Measurements from ENCODE around the gene LRIT2.

The LRIT2 gene, protein sequence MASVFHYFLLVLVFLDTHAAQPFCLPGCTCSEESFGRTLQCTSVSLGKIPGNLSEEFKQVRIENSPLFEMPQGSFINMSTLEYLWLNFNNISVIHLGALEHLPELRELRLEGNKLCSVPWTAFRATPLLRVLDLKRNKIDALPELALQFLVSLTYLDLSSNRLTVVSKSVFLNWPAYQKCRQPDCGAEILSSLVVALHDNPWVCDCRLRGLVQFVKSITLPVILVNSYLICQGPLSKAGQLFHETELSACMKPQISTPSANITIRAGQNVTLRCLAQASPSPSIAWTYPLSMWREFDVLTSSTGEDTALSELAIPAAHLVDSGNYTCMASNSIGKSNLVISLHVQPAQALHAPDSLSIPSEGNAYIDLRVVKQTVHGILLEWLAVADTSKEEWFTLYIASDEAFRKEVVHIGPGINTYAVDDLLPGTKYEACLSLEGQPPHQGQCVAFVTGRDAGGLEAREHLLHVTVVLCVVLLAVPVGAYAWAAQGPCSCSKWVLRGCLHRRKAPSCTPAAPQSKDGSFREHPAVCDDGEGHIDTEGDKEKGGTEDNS

GRCh38 chr10:84225427-84226173, at the start of gene LRIT2:
Gene LRIT2 (minus strand): TSS chr10:84225544. CDS start chr10:84225520, 24 bp downstream.
- no peak for DNase-seq

- DNase-seq, result no peak
Measured at GRCh38 chr10:84270708-84271107, 45.4 kb upstream of the LRIT2 start.

- DNase-seq, result no peak
Measured at GRCh38 chr10:84269773-84270172, 44.4 kb upstream of the LRIT2 start.

DNA sequence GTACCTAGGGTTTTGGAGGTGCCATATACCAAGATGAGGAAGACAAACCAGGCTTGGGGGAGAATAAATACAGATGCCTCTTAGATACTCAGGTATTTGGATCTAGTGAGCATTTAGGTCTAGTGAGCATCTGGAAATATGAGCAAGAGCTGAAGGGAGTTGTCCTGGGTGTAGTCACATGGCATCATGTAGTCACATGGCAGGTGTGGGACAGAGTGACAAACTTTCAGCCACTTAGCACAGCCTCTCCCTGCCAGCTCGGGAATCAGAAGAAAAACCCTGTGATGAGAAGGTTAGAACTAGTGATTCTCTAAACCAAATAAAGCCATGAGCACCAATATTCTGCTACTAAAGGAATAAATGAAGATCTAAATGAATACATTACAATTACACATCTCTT, 43.8 kb upstream of the LRIT2 start:
- DNase-seq, result no peak

DNA sequence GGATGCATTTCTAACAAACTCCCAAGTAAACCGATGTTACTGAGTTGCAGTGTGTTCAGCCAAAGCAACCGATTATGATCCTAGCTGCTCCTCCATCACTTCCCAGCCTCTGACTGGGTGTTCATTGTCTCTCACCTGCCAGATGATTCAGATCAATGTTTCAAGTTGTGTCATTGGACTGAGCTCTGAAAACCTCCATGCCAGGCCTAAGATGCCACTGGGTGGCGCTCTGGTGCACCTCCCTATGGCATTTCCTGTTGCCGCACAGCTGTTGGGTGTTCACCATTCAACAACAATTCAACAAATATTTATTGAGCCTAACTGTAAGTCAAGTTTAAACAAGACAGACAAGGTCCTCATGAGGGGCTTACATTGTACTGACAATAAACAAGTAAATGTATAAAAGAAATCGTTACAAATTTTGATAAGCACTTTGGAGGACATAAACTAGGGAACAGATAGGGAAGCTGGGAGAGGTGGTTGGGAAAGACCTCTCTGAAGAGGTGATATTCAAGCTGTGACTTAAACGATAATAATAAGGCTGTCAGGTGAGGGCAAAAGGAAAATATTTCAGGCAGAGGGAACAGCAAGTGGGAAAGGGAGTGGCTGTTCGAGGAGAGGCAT, 42.3 kb upstream of the LRIT2 start:
- DNase-seq, result peak; percentile 74

DNA sequence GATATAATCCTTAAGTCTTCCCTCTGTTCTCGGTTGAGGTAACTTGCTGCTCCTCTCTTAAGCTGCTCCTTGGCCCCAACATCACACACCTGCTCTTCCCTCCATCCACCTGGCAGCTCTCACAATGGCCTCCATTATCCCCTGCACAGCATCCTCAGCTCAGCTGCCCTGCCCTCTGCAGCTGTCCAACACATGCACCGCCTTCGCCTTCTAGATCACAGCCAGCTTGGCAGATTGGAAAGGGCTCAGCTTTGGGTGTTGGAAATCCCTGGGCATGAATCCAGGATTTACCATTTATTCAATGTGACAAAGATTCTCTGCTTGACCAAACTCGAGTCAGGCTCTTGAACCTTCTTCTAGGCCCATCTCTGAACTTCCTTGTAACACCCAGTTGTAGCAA, 40.1 kb upstream of the LRIT2 start:
- DNase-seq, result no peak

DNA sequence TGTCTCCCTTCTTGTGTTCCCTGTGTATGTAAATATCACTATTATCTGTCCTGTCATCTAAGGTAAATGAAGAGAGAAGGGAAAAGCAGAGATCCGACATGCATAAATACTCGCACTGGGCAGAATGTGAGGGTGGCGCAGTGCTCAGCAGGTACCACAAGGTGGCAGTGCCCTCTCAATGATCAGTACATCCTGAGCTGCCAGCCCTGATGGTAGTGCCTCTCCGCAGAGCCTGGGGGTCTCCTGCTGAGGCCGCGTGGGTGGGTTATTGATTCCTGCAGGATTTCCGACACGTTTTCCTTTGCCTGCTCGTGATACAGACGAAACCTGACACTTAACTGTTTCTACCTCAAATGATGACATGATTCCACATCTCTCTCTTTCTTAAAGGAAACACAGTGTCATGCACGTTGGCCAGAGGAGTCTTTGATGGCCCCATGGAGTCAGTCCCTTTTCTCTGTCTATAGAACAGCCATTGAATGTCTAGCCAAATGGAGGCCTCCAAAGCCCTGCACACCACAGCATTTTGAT, 39.3 kb upstream of the LRIT2 start:
- peak; percentile 77 for DNase-seq

- no peak for DNase-seq
Measured at GRCh38 chr10:84263716-84264115, 38.4 kb upstream of the LRIT2 start.

- DNase-seq, result no peak
Measured at GRCh38 chr10:84262190-84262956, 37.0 kb upstream of the LRIT2 start.

DNA sequence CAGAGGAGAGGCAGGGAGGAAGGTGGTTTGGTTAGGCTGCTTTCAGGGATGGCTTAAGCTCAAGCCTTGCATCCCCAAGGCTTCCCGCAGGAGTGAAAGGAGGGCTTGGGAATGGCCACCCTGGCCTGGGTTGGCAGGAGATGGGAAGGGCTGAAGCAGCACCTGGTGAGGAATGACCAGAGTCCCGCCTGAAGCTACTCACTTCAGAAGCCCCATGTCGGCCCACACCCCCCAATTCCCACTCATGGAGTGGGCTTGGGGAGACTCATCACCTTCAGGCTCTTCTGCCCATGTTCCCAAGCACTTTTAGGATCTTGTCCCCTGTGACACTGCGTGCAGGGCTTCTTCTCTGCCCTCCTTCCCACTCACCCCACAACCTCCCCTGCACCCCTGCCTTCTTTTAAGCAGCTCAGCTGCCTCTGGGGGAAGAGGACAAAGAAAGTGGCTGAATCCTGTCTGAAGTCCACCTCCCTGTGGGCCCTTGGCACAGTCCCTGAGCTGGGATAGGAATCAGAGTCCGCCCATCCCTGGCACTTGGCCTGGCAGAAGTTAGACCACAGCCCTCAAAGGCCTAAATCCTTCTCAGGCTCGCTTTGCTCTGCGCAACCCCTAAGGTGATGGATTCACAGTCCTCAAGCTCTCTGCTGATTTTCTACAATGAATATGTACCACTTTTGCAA, 36.0 kb upstream of the LRIT2 start:
- no peak for DNase-seq

DNA sequence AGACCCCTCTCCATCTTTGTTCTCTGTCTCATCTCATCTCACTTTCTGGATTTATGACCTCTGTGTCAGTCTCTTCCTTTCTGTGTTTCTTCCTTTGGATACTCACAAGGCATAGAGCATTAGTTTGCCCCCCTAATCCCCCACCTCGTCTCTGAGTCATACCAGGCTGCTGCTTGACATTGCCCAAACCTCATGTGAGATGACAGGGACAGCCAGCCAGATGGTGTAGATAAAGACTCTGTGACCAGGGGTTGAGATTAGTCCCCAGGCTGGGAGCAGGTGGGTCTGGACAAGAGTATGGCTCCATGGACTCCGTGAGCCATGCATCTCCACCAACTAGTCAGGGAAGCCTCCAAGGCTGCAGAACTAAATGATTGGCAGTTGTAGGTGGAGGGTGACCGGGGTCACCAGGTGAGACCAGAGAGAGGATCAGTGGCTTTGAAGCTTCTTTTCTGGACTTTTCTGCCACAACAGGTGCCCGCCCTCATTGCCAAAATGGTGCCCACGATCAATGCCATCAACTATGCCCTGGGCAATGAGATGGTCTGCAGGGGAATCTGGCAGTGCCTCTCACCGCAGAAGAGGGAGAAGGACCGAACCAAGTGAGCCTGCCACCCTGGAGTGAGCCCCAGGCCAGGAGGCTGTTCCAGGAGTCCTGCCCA, 32.8 kb upstream of the LRIT2 start:
- DNase-seq, result no peak

- DNase-seq, result no peak
Measured at GRCh38 chr10:84257343-84258020, 32.1 kb upstream of the LRIT2 start.

DNA sequence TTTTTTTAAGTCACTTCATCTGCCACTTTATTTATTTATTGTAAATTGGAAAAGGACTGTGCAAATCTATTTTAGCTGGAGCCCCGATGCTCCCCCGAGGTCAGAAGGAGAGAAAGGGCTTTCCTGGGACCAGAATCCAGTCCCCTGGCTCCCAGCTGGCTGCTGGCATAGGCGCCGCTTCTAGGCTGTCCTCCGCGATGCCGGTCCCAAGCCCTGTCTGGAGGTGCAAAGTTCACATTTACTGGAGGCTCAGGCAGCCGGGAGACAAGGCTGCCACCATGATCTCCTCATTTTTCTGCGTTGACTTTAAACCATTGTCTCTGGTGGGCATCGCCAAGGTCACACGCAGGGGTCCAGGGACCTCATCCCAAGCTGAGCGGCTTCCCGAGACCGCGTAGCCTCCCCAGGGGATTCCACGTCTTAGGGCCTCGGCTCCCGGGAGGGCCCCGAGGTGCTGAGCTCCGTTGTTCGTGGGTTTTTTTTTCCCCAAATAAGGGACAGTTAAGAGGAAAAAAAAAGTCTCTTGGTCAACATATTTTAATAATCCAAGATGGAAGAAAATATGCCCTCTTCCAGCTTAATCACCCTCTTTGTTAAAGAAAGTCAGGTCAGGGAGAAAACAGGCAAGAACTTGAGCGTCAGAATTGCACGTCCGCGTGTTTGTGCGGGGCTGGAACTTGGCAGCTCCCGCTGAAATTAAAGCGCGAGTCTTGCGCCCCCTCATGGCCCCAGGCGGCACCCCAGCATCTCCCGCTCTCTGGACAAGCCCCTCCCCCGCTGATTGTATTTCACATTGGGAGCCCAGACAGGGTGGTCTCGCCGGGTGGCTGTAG, 31.4 kb upstream of the LRIT2 start:
- peak; percentile 49 for DNase-seq

GRCh38 chr10:84254552-84255478, 29.5 kb upstream of the LRIT2 start:
- no peak for DNase-seq

DNA sequence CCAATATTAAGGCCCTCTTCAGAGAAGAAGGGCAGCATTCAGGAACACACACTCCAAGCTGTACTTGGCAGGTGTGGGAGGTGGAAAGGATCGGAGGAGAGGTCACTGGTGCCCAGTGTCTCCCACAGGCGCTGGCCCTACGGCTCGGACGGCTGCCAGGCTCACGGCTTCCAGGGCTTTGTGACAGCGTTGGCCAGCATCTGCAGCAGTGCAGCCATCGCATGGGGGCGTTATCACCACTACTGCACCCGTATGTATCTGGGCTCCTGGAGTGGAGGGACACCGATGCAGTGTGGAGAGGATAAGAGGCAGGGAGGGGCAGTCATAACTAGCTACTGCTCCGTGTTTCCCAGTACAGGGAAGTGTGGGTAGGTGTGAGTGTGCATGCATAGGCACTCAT, 23.4 kb upstream of the LRIT2 start:
- DNase-seq, result no peak

DNA sequence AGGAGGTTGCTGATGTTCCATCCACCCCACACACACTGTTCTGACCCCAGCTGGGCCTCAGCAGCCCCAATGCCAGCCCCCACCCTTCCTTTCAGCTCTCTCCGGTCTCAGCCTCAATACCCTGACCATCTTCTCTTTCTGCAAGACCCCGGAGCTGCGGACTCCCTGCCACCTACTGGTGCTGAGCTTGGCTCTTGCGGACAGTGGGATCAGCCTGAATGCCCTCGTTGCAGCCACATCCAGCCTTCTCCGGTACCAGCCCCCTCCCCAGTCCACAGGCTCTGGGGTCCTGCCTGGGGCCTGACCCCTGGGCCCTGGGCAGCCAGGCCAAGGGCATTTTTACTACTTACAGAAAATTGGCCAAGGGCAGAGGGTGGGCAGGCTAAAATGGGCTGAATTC, 22.2 kb upstream of the LRIT2 start:
- no peak for DNase-seq

DNA sequence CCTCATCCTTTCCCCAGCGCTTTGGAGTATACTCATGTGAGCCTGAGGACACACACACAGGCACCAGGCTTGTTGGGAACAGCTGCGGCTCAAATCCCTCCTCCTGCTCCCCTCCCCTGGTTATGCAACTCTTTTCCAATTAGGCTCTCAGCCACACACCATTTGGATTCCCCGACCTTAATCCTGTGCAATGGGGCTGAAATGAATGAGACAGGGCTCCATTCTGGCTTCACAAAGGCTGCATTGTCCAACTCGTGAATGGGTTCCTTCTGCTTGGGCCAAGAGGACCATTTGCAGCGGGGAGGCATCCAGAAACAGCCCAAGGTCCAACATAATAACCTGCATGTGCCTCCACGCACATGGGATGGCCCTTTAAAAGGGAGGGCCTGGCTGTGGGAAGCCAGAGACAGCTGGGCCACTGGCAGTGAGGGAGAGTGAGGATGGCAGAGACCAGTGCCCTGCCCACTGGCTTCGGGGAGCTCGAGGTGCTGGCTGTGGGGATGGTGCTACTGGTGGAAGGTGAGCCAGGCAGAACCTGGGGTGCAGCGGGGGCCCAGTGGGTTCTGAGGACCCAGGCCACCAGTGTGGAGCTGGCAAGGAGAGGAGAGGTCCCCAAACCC, 19.4 kb upstream of the LRIT2 start, which contains the start of gene RGR:
RGR (plus strand) TSS at position 403 of the 620 bp plus-strand sequence; CDS start at position 441, 38 bp downstream.
- no peak for DNase-seq

DNA sequence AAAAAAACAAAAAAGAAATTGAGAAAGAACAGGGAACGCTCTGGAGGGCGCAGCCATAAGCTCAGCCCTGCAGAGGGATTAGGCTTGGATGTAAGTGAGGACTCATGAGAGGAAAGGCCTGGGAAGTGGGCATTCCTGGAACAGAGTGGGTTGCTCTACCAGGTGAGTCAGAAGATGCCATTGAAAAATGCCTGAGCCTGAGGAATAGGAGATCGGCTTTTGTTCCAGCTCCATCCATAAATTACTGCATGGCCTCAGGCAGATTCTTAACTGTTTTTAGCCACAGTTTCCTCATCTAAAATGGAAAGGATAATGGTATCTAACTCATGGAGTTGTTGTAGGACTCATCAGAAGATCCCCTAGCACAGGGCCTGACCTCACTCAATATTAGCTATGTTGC, 18.4 kb upstream of the LRIT2 start:
- no peak for DNase-seq

Measured in activated T-cell treated with anti-CD3 and anti-CD28 coated beads, Interleukin-2, amount 50 U/mL, for 1 hour (primary cell).